ENCODE results near the gene CNPY2.
"Not testable (repeated sequence)": the region's sequence is repeated elsewhere in the genome, so short reads cannot be mapped to it uniquely, and the experiment has no call there.

The CNPY2 gene

DNA sequence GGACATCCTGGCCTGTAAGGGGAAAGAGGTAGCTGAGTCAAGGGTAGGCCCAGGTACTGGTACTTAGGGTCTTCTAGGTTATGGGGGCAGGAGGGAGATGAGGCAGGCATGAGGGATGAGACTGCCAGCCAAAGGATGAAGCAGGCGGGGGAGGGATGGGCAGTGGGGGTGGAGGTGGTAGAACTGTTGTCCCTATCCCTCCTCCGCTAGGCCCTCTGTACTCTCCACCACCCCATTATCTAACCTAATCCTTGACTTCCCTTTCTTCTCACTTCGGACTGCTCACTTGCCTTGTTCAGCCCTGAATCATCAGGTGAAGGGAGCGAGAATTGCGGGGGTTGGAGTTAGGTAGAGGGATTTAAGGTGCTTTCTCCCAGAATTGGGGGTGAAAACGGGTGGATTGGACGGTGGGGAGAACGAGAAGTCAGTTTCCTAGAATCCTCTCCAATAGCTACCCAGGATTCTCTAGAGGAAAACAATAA, 17.4 kb upstream of the CNPY2 start:
- TF ChIP-seq CTCF (conservative IDR thresholded peaks at IDR 0.05; ENCODE audit: low read depth, low read length): no peak
- H3K4me3 ChIP-seq (ENCODE audit: low read depth, low read length): peak overlapping the region; percentile 69
- no peak for DNase-seq (ENCODE audit: low read depth)

DNA sequence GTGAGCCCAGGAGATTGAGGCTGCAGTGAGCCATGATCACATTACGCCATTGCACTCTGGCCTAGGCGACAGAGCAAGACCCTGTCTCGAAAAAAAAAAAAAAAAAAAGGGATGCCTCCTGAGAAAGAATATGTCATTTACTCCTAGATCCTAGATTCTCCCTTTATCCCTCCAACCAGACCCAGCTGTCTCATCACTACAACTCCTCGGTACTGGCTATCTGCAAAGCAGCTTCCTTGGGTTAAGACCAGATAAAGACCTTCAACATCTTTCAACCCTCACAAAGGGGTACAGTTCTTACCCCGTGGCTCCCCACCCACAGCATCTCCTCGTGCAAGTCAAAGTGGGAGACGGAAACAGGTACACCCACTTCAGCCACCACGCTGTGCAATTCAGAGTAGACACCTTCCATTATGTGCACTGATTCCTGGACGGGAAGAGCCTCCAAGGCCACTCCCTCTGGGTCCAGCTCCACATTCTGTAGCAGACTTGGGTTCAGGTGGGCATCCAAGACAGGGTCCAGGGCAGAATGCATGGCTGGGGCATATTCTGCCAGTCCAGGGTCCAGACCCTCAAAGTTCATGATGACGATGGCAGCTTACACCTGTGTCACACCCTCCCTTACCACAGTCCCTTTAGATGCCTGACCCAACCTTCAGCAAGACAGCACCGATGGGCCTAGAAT, 16.9 kb upstream of the CNPY2 start:
- peak overlapping the region; percentile 69 for H3K4me3 ChIP-seq (ENCODE audit: low read depth, low read length)
- no peak for DNase-seq (ENCODE audit: low read depth)
- no peak for TF ChIP-seq CTCF (conservative IDR thresholded peaks at IDR 0.05; ENCODE audit: low read depth, low read length)

DNA sequence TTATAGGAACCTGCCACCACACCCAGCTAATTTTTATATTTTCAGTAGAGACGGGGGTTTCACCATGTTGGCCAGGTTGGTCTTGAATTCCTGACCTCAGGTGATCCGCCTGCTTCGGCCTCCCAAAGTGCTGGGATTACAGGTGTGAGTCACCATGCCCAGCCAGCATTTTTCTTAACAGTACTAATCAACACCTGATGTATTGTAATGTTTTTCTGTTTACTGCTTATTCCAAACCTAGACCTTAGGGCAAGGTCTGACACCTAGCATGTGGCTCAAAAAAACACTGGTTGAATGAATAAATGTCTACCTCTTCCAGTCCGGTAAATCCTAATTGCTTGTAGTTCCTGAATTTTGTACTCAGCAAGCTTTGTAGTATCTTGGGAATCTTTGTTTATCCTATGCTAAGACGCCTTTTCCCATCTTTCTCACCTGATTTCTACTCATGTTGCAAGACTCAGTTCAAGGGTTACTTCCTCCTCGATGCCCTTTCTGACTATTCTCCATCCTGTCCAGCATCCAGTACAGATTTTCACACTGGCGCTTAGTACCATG, 15.2 kb upstream of the CNPY2 start:
- no peak for DNase-seq (ENCODE audit: low read depth)
- no peak for TF ChIP-seq CTCF (conservative IDR thresholded peaks at IDR 0.05; ENCODE audit: low read depth, low read length)
- no peak overlapping the region for H3K4me3 ChIP-seq (ENCODE audit: low read depth, low read length)

DNA sequence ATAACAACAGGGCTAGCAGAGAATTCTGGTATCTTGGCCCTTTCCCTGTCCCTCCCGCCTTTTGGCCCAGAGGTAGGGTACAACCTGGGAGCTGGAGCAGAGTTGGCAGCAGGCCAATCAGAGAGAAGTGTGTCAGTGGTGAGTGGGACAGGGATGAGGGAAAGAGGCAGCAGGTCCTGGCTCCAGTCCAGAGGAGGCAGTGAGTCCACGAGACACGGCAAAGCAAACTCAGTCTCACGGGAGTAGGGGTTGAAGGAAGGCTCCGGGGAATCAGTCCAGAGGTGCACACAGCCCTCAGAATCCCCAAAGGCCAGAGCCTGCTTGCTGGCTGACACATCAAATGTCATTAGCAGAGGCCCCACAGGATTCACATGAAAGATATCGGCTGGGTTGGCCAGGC, 10.7 kb upstream of the CNPY2 start:
- no peak for DNase-seq (ENCODE audit: low read depth)
- no peak overlapping the region for H3K4me3 ChIP-seq (ENCODE audit: low read depth, low read length)
- TF ChIP-seq CTCF (conservative IDR thresholded peaks at IDR 0.05; ENCODE audit: low read depth, low read length): no peak

DNA sequence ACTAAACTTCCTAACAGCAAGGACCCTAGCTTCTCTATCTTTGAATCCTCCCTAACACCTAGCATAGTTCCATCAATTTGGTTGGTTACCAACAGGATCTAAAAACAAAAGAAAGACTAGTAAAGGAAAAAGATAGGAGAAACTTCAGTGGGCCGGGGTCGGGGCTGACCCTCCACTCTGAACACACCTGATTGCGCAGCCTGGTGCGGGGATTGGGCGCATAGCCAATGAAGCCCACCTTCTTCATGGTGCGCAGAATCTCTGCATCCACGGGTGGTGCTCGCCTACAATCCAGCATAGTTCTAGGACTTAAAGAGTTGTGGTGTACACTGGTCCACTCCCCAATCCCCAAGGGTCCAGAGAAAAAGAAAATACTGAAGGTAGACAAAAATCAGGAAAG, 10.3 kb upstream of the CNPY2 start:
- DNase-seq (ENCODE audit: low read depth): no peak
- no peak overlapping the region for H3K4me3 ChIP-seq (ENCODE audit: low read depth, low read length)
- no peak for TF ChIP-seq CTCF (conservative IDR thresholded peaks at IDR 0.05; ENCODE audit: low read depth, low read length)

GRCh38 chr12:56324206-56324605, 8.4 kb upstream of the CNPY2 start:
- no peak overlapping the region for H3K4me3 ChIP-seq (ENCODE audit: low read depth, low read length)
- TF ChIP-seq CTCF (conservative IDR thresholded peaks at IDR 0.05; ENCODE audit: low read depth, low read length): no peak
- DNase-seq (ENCODE audit: low read depth): no peak

GRCh38 chr12:56321610-56322009, 5.8 kb upstream of the CNPY2 start:
- DNase-seq (ENCODE audit: low read depth); H3K4me3 ChIP-seq (ENCODE audit: low read depth, low read length): not testable (repeated sequence)
